ENCODE measurements around the gene SAXO1.

- no peak for TF ChIP-seq EZH2 (IDR thresholded peaks at IDR 0.05; ENCODE audit: low read depth)
- TF ChIP-seq CTCF (conservative IDR thresholded peaks at IDR 0.05), result no peak
Measured at GRCh38 chr9:19020886-19021455, 12.0 kb downstream of the SAXO1 start.
